ENCODE measurements around the gene PCGF3.
A peak's percentile ranks its signal among the peaks of the same experiment; 100 is the strongest.

PCGF3 gene

GRCh38 chr4:708631-708933, 3.0 kb downstream of the PCGF3 start:
- H3K14ac ChIP-seq (ENCODE audit: low read length in 2 of 2): peak overlapping the region in 1 of 2 experiments; percentile 1
- H3K18ac ChIP-seq (ENCODE audit: low read depth in 1 of 2, low read length in 2 of 2): no peak overlapping the region
- H4K8ac ChIP-seq (ENCODE audit: low read length): no peak overlapping the region
- H3K36me3 ChIP-seq (ENCODE audit: control insufficient read depth in 1 of 2, insufficient read depth in 2 of 2, low read depth in 1 of 2, low read length in 2 of 2): peaks cover 3 to 24% of the 10 kb centered on the region in 2 experiments
- WGBS: 98% methylated on average over 6 of the region's 6 CpGs
- no peak overlapping the region for H3K9ac ChIP-seq (ENCODE audit: low read length)
- no peak overlapping the region for H2BK5ac ChIP-seq (ENCODE audit: low read depth, low read length, poor library complexity, severe bottlenecking)
- H3K9me3 ChIP-seq (ENCODE audit: control insufficient read depth, low read length): no peaks in the 10 kb centered on the region
- H3K4me2 ChIP-seq (ENCODE audit: low read length, poor library complexity, severe bottlenecking): peak overlapping the region; percentile 41
- H2BK120ac ChIP-seq (ENCODE audit: low read depth, low read length): no peak overlapping the region
- peak overlapping the region in 1 of 2 experiments; percentile 63 for H3K23ac ChIP-seq (ENCODE audit: low read length in 2 of 2)
- no peak for DNase-seq
- H3K27me3 ChIP-seq (ENCODE audit: control insufficient read depth in 1 of 2, insufficient read depth in 1 of 2, low read length in 2 of 2): peaks cover 0 to 5% of the 10 kb centered on the region in 2 experiments
- H2BK15ac ChIP-seq (ENCODE audit: low read depth, poor library complexity, severe bottlenecking): no peak overlapping the region
- no peak overlapping the region for H2AFZ ChIP-seq (ENCODE audit: low read depth, low read length)
- H2BK12ac ChIP-seq (ENCODE audit: low read length in 2 of 2): no peak overlapping the region
- H2AK5ac ChIP-seq (ENCODE audit: low read length, severe bottlenecking): no peak overlapping the region
- H3K4me3 ChIP-seq (ENCODE audit: insufficient read depth in 1 of 2, low read depth in 1 of 2, low read length in 2 of 2): peak overlapping the region in 1 of 2 experiments; percentile 44
- H3K4ac ChIP-seq (ENCODE audit: low read depth in 1 of 2, low read length in 2 of 2): no peak overlapping the region
- H3K4me1 ChIP-seq (ENCODE audit: control insufficient read depth, insufficient read depth, low read depth, low read length): peaks cover 42% of the 10 kb centered on the region
- H3K79me1 ChIP-seq (replicated peaks; ENCODE audit: low read length, poor library complexity, severe bottlenecking): peaks cover 3% of the 10 kb centered on the region
- H4K91ac ChIP-seq (ENCODE audit: low read length): no peak overlapping the region
- no peak overlapping the region for H3K27ac ChIP-seq (ENCODE audit: low read length, poor library complexity, severe bottlenecking)

- 98% methylated on average over 6 of the region's 6 CpGs for WGBS
- peaks cover 3% of the 10 kb centered on the region for H3K79me1 ChIP-seq (replicated peaks; ENCODE audit: low read length, poor library complexity, severe bottlenecking)
- H3K36me3 ChIP-seq (ENCODE audit: control insufficient read depth in 1 of 2, insufficient read depth in 2 of 2, low read depth in 1 of 2, low read length in 2 of 2): peaks cover 6 to 31% of the 10 kb centered on the region in 2 experiments
These were observed 3.7 kb downstream of the PCGF3 start for GRCh38 chr4:709348-709747.

GRCh38 chr4:710116-710515, 4.5 kb downstream of the PCGF3 start:
- H3K27me3 ChIP-seq (ENCODE audit: control insufficient read depth in 1 of 2, insufficient read depth in 1 of 2, low read length in 2 of 2): no peaks in the 10 kb centered on the region
- H3K18ac ChIP-seq (ENCODE audit: low read depth in 1 of 2, low read length in 2 of 2): no peak overlapping the region
- H3K4me3 ChIP-seq (ENCODE audit: insufficient read depth in 1 of 2, low read depth in 1 of 2, low read length in 2 of 2): peak overlapping the region in 1 of 2 experiments; percentile 4
- H2BK12ac ChIP-seq (ENCODE audit: low read length in 2 of 2): no peak overlapping the region
- H3K9ac ChIP-seq (ENCODE audit: low read length): no peak overlapping the region
- H3K9me3 ChIP-seq (ENCODE audit: control insufficient read depth, low read length): no peaks in the 10 kb centered on the region
- H3K27ac ChIP-seq (ENCODE audit: low read length, poor library complexity, severe bottlenecking): no peak overlapping the region
- no peak overlapping the region for H2BK5ac ChIP-seq (ENCODE audit: low read depth, low read length, poor library complexity, severe bottlenecking)
- no peak overlapping the region for H3K4me2 ChIP-seq (ENCODE audit: low read length, poor library complexity, severe bottlenecking)
- no peak overlapping the region for H3K4ac ChIP-seq (ENCODE audit: low read depth in 1 of 2, low read length in 2 of 2)
- no peak overlapping the region for H2AFZ ChIP-seq (ENCODE audit: low read depth, low read length)
- no peak overlapping the region for H3K14ac ChIP-seq (ENCODE audit: low read length in 2 of 2)
- H2BK15ac ChIP-seq (ENCODE audit: low read depth, poor library complexity, severe bottlenecking): no peak overlapping the region
- no peak for DNase-seq
- H4K8ac ChIP-seq (ENCODE audit: low read length): no peak overlapping the region
- peaks cover 11 to 37% of the 10 kb centered on the region in 2 experiments for H3K36me3 ChIP-seq (ENCODE audit: control insufficient read depth in 1 of 2, insufficient read depth in 2 of 2, low read depth in 1 of 2, low read length in 2 of 2)
- peaks cover under 1% of the 10 kb centered on the region for H3K79me1 ChIP-seq (replicated peaks; ENCODE audit: low read length, poor library complexity, severe bottlenecking)
- H4K91ac ChIP-seq (ENCODE audit: low read length): no peak overlapping the region
- no peak overlapping the region for H2BK120ac ChIP-seq (ENCODE audit: low read depth, low read length)
- 93% methylated on average over 9 of the region's 9 CpGs for WGBS
- no peak overlapping the region for H2AK5ac ChIP-seq (ENCODE audit: low read length, severe bottlenecking)
- H3K23ac ChIP-seq (ENCODE audit: low read length in 2 of 2): no peak overlapping the region
- H3K4me1 ChIP-seq (ENCODE audit: control insufficient read depth, insufficient read depth, low read depth, low read length): peaks cover 45% of the 10 kb centered on the region

More at GRCh38 chr4:709348-709747, 3.7 kb downstream of the PCGF3 start:
- Histone ChIP-seq H3K9me3 (ENCODE audit: control insufficient read depth, low read length) (no peaks in the 10 kb centered on the region), H4K91ac (ENCODE audit: low read length) (no peak overlapping the region), H3K27me3 (ENCODE audit: control insufficient read depth in 1 of 2, insufficient read depth in 1 of 2, low read length in 2 of 2) (no peaks in the 10 kb centered on the region), H3K4me1 (ENCODE audit: control insufficient read depth, insufficient read depth, low read depth, low read length) (peaks cover 44% of the 10 kb centered on the region), H3K18ac (ENCODE audit: low read depth in 1 of 2, low read length in 2 of 2) (no peak overlapping the region), H2BK12ac (ENCODE audit: low read length in 2 of 2) (no peak overlapping the region), H3K4ac (ENCODE audit: low read depth in 1 of 2, low read length in 2 of 2) (no peak overlapping the region), H3K27ac (ENCODE audit: low read length, poor library complexity, severe bottlenecking) (no peak overlapping the region), H3K4me2 (ENCODE audit: low read length, poor library complexity, severe bottlenecking) (no peak overlapping the region), H3K9ac (ENCODE audit: low read length) (no peak overlapping the region), H2AK5ac (ENCODE audit: low read length, severe bottlenecking) (no peak overlapping the region), H3K14ac (ENCODE audit: low read length in 2 of 2) (no peak overlapping the region), H2BK120ac (ENCODE audit: low read depth, low read length) (no peak overlapping the region), H2BK5ac (ENCODE audit: low read depth, low read length, poor library complexity, severe bottlenecking) (no peak overlapping the region), H3K4me3 (ENCODE audit: insufficient read depth in 1 of 2, low read depth in 1 of 2, low read length in 2 of 2) (no peak overlapping the region), H2AFZ (ENCODE audit: low read depth, low read length) (no peak overlapping the region), H4K8ac (ENCODE audit: low read length) (no peak overlapping the region), H3K23ac (ENCODE audit: low read length in 2 of 2) (no peak overlapping the region), H2BK15ac (ENCODE audit: low read depth, poor library complexity, severe bottlenecking) (no peak overlapping the region)
- no peak for DNase-seq

- H3K36me3 ChIP-seq (ENCODE audit: control insufficient read depth in 1 of 2, insufficient read depth in 2 of 2, low read depth in 1 of 2, low read length in 2 of 2): peaks cover 11 to 37% of the 10 kb centered on the region in 2 experiments
- H3K23ac ChIP-seq (ENCODE audit: low read length in 2 of 2): peak overlapping the region in 1 of 2 experiments; percentile 77
- no peak overlapping the region for H4K8ac ChIP-seq (ENCODE audit: low read length)
- H2AK5ac ChIP-seq (ENCODE audit: low read length, severe bottlenecking): no peak overlapping the region
- DNase-seq: no peak
- H2BK15ac ChIP-seq (ENCODE audit: low read depth, poor library complexity, severe bottlenecking): no peak overlapping the region
- no peak overlapping the region for H2BK5ac ChIP-seq (ENCODE audit: low read depth, low read length, poor library complexity, severe bottlenecking)
- no peak overlapping the region for H2BK12ac ChIP-seq (ENCODE audit: low read length in 2 of 2)
- no peaks in the 10 kb centered on the region for H3K79me1 ChIP-seq (replicated peaks; ENCODE audit: low read length, poor library complexity, severe bottlenecking)
- H3K9me3 ChIP-seq (ENCODE audit: control insufficient read depth, low read length): no peaks in the 10 kb centered on the region
- no peaks in the 10 kb centered on the region for H3K27me3 ChIP-seq (ENCODE audit: control insufficient read depth in 1 of 2, insufficient read depth in 1 of 2, low read length in 2 of 2)
- H4K91ac ChIP-seq (ENCODE audit: low read length): no peak overlapping the region
- no peak overlapping the region for H3K14ac ChIP-seq (ENCODE audit: low read length in 2 of 2)
- WGBS: 92% methylated on average over 13 of the region's 13 CpGs
- H3K9ac ChIP-seq (ENCODE audit: low read length): no peak overlapping the region
- H2AFZ ChIP-seq (ENCODE audit: low read depth, low read length): no peak overlapping the region
- H3K18ac ChIP-seq (ENCODE audit: low read depth in 1 of 2, low read length in 2 of 2): no peak overlapping the region
- H3K27ac ChIP-seq (ENCODE audit: low read length, poor library complexity, severe bottlenecking): no peak overlapping the region
- no peak overlapping the region for H3K4ac ChIP-seq (ENCODE audit: low read depth in 1 of 2, low read length in 2 of 2)
- no peak overlapping the region for H3K4me3 ChIP-seq (ENCODE audit: insufficient read depth in 1 of 2, low read depth in 1 of 2, low read length in 2 of 2)
- H3K4me2 ChIP-seq (ENCODE audit: low read length, poor library complexity, severe bottlenecking): no peak overlapping the region
- peaks cover 42% of the 10 kb centered on the region for H3K4me1 ChIP-seq (ENCODE audit: control insufficient read depth, insufficient read depth, low read depth, low read length)
- H2BK120ac ChIP-seq (ENCODE audit: low read depth, low read length): no peak overlapping the region
These were observed 5.3 kb downstream of the PCGF3 start for GRCh38 chr4:710916-711315.

All from mesenchymal stem cell (in vitro differentiated cells and primary cell).